ENCODE results near the gene MNAT1. TPM values are rescaled to one million over a fixed set of nuclear protein-coding genes. Genes with fewer than 3 reads are reported as not detected.

MNAT1 gene
- total and polyA plus RNA-seq, 2 experiments from 2014 or later = 51.6 to 85.0 TPM

GRCh38 chr14:60862283-60862682 lies 127.7 kb downstream of the MNAT1 start:
- H3K27me3 Mint-ChIP-seq (ENCODE audit: insufficient read depth, low read depth, poor library complexity) = no peaks in the 10 kb centered on the region
- DNase-seq (ENCODE audit: low spot score) (no peak), ATAC-seq (no peak)
- Histone ChIP-seq H3K9me2 (ENCODE audit: insufficient read depth) (no peaks in the 10 kb centered on the region), H3K79me2 (replicated peaks; ENCODE audit: insufficient read depth) (no peaks in the 10 kb centered on the region), H3K27ac (ENCODE audit: low read depth) (no peak overlapping the region; the same call in 1 of the 2 replicates), H2AFZ (no peak overlapping the region), H3K4me2 (no peak overlapping the region), H3F3A (replicated peaks; ENCODE audit: low read depth) (no peaks in the 10 kb centered on the region), H3K4me1 (ENCODE audit: insufficient read depth) (no peaks in the 10 kb centered on the region), H3K4me3 (no peak overlapping the region), H3K36me3 (ENCODE audit: insufficient read depth) (no peaks in the 10 kb centered on the region), H4K20me1 (replicated peaks; ENCODE audit: insufficient read depth) (no peaks in the 10 kb centered on the region), H3K27me3 (ENCODE audit: insufficient read depth) (no peaks in the 10 kb centered on the region)
- H3K36me3 Mint-ChIP-seq (ENCODE audit: low read depth) = peaks cover 9% of the 10 kb centered on the region; the same call in 2 of the 3 replicates
- H3K9me3 Mint-ChIP-seq = no peaks in the 10 kb centered on the region; the same call in 1 of the 3 replicates
- H3K27ac Mint-ChIP-seq = no peak overlapping the region
- H3K4me1 Mint-ChIP-seq = peaks cover 2% of the 10 kb centered on the region; the same call in 1 of the 3 replicates
- no peak overlapping the region for H3K4me3 Mint-ChIP-seq
- no peak for TF ChIP-seq ETS1 (IDR thresholded peaks at IDR 0.05)
- TF ChIP-seq ZNF462 (CRISPR knock-in tag; IDR thresholded peaks at IDR 0.05) = no peak
- no peak for TF ChIP-seq ZNF331 (CRISPR knock-in tag; IDR thresholded peaks at IDR 0.05; ENCODE audit: low read depth)
- TF ChIP-seq JUNB (IDR thresholded peaks at IDR 0.05; ENCODE audit: unreplicated experiment) = no peak
- no peak for TF ChIP-seq EZH2 (IDR thresholded peaks at IDR 0.05; ENCODE audit: low read depth, unreplicated experiment)
- TF ChIP-seq NANOG (IDR thresholded peaks at IDR 0.05; ENCODE audit: borderline replicate concordance) = no peak
- no peak for TF ChIP-seq CTCF (conservative IDR thresholded peaks at IDR 0.05; ENCODE audit: low read depth in 2 of 2)
- no peak for TF ChIP-seq POLR2AphosphoS5 (IDR thresholded peaks at IDR 0.05; ENCODE audit: low read depth)
- no peak for TF ChIP-seq EZH2phosphoT487 (IDR thresholded peaks at IDR 0.05; ENCODE audit: unreplicated experiment)
- TF ChIP-seq ZNF114 (CRISPR knock-in tag; IDR thresholded peaks at IDR 0.05) = no peak
- TF ChIP-seq REST (IDR thresholded peaks at IDR 0.05; ENCODE audit: unreplicated experiment) = no peak
- TF ChIP-seq STAT1 (IDR thresholded peaks at IDR 0.05; ENCODE audit: unreplicated experiment) = no peak
- no peak for TF ChIP-seq CREB1 (CRISPR knock-in tag; IDR thresholded peaks at IDR 0.05; ENCODE audit: low read depth)
